Measurements from ENCODE around the gene NR1H4.

- no peak for TF ChIP-seq CTCF (conservative IDR thresholded peaks at IDR 0.05 in 1 of 2, IDR thresholded peaks at IDR 0.05 in 1 of 2; ENCODE audit: extremely low read depth in 1 of 2, insufficient read depth in 1 of 2, low read depth in 1 of 2, low read length in 2 of 2)
- TF ChIP-seq EZH2 (IDR thresholded peaks at IDR 0.05; ENCODE audit: borderline replicate concordance, low read length), result no peak
Observed at GRCh38 chr12:100458191-100458590, 15.5 kb upstream of the NR1H4 start.
